Middle frontal gyrus (tissue), 1 donor: ENCODE results near the gene UPP2.

ENCODE experiments used
- DNase-seq: peaks from one replicate; pipeline ENCODE4 v3.0.0-alpha.2; 2015; ENCODE audit warnings: low spot score; ENCODE audit errors: extremely low spot score

UPP2 gene

DNA sequence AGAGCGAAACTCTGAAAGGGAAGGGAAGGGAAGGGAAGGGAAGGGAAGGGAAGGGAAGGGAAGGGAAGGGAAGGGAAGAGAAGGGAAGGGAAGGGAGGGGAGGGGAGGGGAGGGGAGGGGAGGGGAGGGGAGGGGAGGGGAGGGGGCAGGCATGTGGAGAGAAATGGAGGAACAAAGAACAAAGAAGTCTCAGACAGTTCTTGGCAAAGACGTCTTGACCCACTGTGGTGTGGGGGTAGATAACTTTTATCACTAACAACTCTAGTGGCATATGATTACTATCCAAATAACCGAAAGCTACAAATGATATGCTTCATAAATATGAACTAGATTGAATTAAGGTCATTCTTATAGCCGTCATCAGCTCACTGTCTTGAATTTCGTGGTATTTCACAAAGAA lies 3.2 kb downstream of the UPP2 start:
- DNase-seq: no peak

GRCh38 chr2:158112992-158113391 lies 11.3 kb downstream of the UPP2 start:
- no peak for DNase-seq

GRCh38 chr2:158113741-158114295 lies 12.1 kb downstream of the UPP2 start:
- DNase-seq: no peak

DNA sequence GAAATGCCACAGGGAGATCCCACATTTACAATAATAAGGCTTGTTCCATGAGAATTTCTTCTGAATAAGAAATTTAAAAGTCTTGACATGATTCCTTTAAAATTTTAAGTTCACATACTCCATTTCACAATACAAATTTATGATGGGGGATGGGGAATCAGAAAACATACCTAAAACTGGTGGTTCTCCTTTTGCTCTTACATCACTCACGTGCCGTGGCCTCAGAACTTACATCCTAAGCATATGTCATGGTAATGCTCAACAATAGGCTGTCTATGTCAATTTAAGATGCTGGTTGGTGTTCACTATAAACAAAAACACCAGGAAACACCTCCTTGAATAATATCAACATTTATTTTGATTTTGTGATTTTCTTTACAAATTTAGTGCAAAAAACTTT lies 12.8 kb downstream of the UPP2 start:
- no peak for DNase-seq

DNA sequence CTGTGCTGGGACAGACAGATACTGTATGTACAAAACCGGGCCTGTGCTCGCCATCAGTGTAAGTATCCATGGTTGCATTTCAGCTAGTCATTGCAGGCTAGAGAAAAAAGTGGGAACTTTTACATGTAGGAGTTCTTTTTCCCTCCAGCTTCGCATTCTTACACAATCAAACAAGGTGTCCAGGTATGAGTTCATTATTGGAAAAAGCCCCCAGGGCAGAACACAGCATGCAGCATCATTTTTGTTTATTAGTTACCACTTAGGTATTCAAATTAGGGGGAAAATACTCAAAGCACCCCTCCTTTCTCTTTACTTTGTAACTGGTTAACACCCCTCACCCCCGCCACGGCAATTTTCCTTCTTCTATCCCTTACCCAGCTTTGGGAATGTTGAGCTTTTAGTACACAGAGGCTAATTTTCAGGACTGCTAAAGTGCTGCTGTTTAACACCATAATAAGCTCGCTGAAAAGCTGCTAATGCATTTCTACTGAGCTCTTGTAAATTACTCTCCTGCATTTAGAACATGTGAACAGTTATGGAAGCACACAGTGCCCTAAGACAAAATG lies 13.6 kb downstream of the UPP2 start:
- no peak for DNase-seq

- DNase-seq: no peak
These were observed 15.3 kb downstream of the UPP2 start for GRCh38 chr2:158116936-158117335.

- no peak for DNase-seq
These were observed 18.4 kb downstream of the UPP2 start for GRCh38 chr2:158120102-158120501.

DNA sequence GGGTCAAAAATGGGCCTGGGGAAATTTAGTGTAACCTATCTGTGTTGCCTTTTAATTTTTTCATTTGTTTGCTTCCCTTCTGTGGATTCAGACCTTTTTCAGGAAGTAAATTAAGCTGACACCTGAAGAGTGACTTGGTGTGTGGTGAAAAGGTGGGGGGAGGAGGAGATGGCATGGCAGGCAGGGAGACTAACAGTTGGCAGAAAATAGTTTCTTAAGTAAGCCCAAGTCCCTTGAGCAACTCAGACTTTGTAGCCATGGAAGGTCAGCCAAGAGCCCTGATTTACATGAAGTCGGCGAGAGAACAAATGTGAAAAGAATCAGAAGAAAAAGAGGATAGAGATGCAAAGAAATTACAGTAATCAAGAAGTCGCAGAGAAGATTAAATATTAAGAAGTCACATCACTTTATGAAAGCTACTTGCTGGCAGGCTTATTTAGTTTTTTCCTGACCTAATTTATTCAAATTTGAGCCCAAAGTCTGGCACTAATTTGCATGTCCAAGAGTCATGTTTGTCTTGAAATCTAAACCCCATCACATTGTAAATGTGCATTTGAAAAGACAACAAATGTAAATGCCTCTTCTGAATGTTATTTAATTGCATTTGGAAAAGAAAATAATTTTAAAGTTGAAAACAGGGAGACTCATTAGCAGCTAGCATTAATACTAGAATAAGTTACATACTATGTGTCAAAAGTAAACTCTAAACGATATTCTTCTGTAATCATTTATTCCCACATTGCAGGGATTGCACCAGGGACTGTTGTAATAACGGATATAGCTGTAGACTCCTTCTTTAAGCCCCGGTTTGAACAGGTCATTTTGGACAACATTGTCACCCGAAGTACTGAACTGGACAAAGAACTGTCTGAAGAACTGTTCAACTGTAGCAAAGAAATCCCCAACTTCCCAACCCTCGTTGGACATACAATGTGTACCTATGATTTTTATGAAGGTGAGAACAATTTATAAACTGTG lies 19.3 kb downstream of the UPP2 start:
- no peak for DNase-seq

GRCh38 chr2:158124896-158125295 lies 23.2 kb downstream of the UPP2 start:
- no peak for DNase-seq

DNA sequence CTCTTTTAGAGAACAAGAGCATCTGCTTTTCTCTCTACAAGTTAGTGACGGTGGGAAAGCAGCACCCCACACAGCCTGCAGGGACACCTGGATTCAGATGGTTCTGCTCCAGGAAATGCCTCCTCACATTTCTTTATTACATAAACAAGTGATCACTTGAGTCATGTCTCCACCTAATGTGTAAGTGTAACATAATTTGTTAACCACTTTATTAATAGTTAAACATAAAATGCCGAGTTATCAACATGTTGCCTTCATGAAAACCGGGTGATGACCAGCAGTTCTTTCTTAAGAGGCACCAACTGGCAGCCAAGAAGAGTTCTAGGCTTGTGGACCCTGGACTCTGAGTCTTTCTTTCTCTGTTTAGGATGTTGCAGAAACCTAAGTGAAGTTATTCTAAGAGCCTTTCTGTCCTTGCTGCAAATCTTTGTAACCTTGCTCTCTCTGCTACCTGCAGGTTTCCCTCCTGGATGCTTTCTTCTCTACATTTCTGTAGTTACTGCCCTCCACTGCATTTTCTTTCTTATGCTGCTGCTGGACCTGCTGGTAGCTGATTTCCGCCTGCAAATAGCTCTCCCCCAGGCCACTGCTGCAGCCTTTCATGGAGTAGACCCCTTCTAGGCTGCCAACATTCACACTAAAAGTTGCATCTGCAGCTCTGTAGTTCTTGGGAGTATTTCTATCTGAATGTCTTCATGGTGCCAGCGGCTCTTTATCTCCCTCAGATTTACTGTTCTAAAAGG lies 24.3 kb downstream of the UPP2 start:
- DNase-seq: no peak

- no peak for DNase-seq
These were observed 25.7 kb downstream of the UPP2 start for GRCh38 chr2:158127380-158127804.

- no peak for DNase-seq
These were observed 26.7 kb downstream of the UPP2 start for GRCh38 chr2:158128168-158128973.

DNA sequence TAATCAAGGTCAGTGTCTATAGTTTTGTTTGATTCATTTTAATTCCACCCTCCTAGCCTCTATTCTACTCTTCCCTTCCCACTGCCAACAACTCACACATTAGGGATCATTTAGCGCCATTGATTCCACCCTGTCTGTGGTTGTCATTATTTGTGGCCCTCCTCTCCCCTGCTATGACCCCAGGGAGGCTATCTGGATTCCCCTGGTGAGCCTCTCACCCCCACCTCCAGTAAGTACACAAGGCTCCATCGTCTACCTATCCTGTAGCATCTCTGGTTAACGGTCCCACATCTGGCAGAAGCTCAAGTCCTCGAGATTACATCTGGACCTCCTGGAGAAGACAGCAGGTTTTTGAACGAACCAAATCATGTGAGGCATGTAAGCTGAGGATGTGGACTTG lies 27.4 kb downstream of the UPP2 start:
- DNase-seq: no peak

GRCh38 chr2:158130832-158131473 lies 29.3 kb downstream of the UPP2 start:
- DNase-seq: no peak

DNA sequence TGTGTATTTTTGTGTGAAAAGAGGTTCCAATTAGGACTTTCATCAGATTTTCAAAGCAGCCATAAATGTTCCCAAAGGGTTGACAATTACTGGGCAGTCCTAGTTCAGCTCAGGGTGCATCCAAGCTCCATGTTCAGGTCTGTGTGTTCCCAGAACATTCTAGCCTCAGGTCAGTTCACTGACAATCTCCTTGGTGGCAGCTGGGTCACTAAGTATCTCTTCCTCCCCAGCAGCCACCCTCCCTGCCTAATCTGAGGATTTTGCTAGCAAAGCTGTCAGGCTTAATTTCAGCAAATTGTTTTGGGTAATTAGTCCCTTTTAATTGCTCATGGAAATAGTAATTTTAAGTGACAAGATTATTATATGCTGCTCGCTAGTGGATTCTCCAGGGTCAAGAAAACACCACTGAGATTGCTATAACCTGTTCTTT lies 29.8 kb downstream of the UPP2 start:
- DNase-seq: no peak

- no peak for DNase-seq
These were observed 30.4 kb downstream of the UPP2 start for GRCh38 chr2:158131919-158132566.

- DNase-seq: no peak
These were observed 32.4 kb downstream of the UPP2 start for GRCh38 chr2:158134055-158134454.

DNA sequence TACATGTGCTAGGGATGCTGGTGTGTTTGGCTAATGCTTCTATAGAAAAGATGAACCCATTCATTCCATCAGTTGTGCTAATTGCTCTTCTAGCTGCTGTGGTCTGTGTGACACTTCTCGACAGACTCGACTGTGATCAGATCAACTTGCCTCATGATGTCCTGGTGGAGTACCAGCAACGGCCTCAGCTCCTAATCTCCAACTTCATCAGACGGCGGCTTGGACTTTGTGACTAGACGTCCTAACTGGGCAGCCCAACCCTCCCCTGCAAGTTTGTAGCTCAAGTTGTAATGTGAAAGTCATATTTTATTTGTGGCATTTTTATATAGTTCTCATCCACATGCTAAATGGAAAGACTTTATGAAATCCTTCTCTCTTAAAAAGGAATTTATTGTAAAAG lies 33.0 kb downstream of the UPP2 start:
- DNase-seq: no peak

GRCh38 chr2:158135096-158135495 lies 33.4 kb downstream of the UPP2 start:
- DNase-seq: no peak

- no peak for DNase-seq
These were observed 36.6 kb downstream of the UPP2 start for GRCh38 chr2:158138255-158138654.
